ENCODE measurements around the gene SNORC. TPM values are rescaled to one million over a fixed set of nuclear protein-coding genes. Genes with fewer than 3 reads are reported as not detected.

The SNORC gene
- total and polyA plus RNA-seq, 10 of the 15 experiments (the other 5 are each of a cell fraction or from before 2014, with no cell fraction given): 0.04 to 0.74 (median 0.45) TPM; not detected in 4

DNA sequence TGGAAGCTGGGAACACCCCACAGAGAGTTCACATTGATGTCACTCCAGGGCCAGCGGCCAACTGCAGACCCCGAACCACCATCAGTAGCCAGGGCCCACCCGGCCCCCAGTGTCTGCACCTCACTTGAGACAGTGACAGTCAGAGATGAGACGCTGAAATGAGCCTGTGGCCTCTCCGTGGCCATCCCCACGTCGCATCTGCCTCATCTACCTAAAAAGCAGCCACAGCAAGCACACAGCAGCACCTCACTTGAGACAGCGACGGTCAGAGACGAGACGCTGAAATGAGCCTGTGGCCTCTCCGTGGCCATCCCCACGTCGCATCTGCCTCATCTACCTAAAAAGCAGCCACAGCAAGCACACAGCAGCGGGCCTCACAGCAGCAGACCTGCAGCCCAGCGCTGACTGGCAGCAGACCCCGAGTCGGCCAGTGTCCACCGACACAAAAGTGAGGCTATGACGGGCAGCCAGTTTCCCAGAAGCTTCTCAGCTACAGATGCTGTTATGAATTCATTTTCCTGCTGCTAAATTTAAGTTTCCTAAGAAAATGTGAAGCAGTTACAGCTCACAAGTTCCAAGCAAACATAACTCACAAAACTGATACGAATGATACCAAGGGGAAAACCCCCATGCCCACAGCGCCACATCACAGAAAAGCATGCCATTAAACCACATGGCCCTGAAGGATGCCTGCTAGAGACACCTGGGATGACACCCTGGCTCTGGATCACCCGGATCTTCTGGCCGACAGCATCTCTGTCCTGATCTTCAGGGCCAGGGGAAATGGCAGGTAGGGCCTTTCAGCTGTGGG is 27.7 kb downstream of the SNORC start:
- intact Hi-C loops (cut with micrococcal nuclease; ENCODE audit: unreplicated experiment) (no loop called here), in situ Hi-C loops (cut with MboI) (no loop called here)
- Histone ChIP-seq H3K36me3 (ENCODE audit: control insufficient read depth in 2 of 2, insufficient read depth in 2 of 2, low read length in 1 of 2) (no peaks in the 10 kb centered on the region), H3K4me1 (ENCODE audit: control insufficient read depth, insufficient read depth, low read length) (no peaks in the 10 kb centered on the region), H3K27ac (ENCODE audit: control insufficient read depth, insufficient read depth) (no peak overlapping the region), H3K4me2 (ENCODE audit: control insufficient read depth, insufficient read depth) (no peak overlapping the region), H3K9ac (ENCODE audit: control insufficient read depth, insufficient read depth, low read length) (no peak overlapping the region), H3K79me2 (ENCODE audit: control insufficient read depth, insufficient read depth, low read length) (no peaks in the 10 kb centered on the region), H4K20me1 (ENCODE audit: control insufficient read depth, insufficient read depth) (no peaks in the 10 kb centered on the region), H3K27me3 (replicated peaks in 1 of 2; ENCODE audit: control insufficient read depth in 2 of 2, insufficient read depth in 2 of 2, low read length in 1 of 2) (no peaks in the 10 kb centered on the region), H3K9me3 (replicated peaks; ENCODE audit: control insufficient read depth, insufficient read depth, low read length) (no peaks in the 10 kb centered on the region), H3K4me3 (no peak overlapping the region), H2AFZ (ENCODE audit: control insufficient read depth, low read depth, low read length) (no peak overlapping the region)
- ChIA-PET RAD21 (ENCODE audit: unreplicated experiment) (no interaction called here), CTCF (interaction anchor here (0.7 to 1.1 kb wide), 2 partner anchors 155 kb away, joined by 3 read pairs; no protein-coding TSS in a partner anchor), SMC1A (ENCODE audit: uncharacterized antibody, unreplicated experiment) (no interaction called here), POLR2A (no interaction called here)
- ATAC-seq: no peak
- WGBS (ENCODE audit: insufficient coverage, insufficient replicate concordance, low lambda C conversion rate, missing lambda C conversion rate): 55% methylated on average over 24 of the region's 24 CpGs
- TF ChIP-seq, protein P1, sequence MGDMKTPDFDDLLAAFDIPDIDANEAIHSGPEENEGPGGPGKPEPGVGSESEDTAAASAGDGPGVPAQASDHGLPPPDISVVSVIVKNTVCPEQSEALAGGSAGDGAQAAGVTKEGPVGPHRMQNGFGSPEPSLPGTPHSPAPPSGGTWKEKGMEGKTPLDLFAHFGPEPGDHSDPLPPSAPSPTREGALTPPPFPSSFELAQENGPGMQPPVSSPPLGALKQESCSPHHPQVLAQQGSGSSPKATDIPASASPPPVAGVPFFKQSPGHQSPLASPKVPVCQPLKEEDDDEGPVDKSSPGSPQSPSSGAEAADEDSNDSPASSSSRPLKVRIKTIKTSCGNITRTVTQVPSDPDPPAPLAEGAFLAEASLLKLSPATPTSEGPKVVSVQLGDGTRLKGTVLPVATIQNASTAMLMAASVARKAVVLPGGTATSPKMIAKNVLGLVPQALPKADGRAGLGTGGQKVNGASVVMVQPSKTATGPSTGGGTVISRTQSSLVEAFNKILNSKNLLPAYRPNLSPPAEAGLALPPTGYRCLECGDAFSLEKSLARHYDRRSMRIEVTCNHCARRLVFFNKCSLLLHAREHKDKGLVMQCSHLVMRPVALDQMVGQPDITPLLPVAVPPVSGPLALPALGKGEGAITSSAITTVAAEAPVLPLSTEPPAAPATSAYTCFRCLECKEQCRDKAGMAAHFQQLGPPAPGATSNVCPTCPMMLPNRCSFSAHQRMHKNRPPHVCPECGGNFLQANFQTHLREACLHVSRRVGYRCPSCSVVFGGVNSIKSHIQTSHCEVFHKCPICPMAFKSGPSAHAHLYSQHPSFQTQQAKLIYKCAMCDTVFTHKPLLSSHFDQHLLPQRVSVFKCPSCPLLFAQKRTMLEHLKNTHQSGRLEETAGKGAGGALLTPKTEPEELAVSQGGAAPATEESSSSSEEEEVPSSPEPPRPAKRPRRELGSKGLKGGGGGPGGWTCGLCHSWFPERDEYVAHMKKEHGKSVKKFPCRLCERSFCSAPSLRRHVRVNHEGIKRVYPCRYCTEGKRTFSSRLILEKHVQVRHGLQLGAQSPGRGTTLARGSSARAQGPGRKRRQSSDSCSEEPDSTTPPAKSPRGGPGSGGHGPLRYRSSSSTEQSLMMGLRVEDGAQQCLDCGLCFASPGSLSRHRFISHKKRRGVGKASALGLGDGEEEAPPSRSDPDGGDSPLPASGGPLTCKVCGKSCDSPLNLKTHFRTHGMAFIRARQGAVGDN (IDR thresholded peaks at IDR 0.05): no peak
- TF ChIP-seq EGR1 (IDR thresholded peaks at IDR 0.05; ENCODE audit: borderline replicate concordance in 1 of 2, low read depth in 2 of 2, low read length in 2 of 2) (no peak), SIN3A (IDR thresholded peaks at IDR 0.05; ENCODE audit: low read depth, low read length) (no peak), SREBF2 (IDR thresholded peaks at IDR 0.05; ENCODE audit: low read length) (no peak), POLR2AphosphoS5 (IDR thresholded peaks at IDR 0.05; ENCODE audit: low read length) (no peak), TCF12 (IDR thresholded peaks at IDR 0.05; ENCODE audit: low read depth, low read length) (no peak), HCFC1 (IDR thresholded peaks at IDR 0.05; ENCODE audit: low read length) (no peak)
- TF ChIP-seq, protein P2, sequence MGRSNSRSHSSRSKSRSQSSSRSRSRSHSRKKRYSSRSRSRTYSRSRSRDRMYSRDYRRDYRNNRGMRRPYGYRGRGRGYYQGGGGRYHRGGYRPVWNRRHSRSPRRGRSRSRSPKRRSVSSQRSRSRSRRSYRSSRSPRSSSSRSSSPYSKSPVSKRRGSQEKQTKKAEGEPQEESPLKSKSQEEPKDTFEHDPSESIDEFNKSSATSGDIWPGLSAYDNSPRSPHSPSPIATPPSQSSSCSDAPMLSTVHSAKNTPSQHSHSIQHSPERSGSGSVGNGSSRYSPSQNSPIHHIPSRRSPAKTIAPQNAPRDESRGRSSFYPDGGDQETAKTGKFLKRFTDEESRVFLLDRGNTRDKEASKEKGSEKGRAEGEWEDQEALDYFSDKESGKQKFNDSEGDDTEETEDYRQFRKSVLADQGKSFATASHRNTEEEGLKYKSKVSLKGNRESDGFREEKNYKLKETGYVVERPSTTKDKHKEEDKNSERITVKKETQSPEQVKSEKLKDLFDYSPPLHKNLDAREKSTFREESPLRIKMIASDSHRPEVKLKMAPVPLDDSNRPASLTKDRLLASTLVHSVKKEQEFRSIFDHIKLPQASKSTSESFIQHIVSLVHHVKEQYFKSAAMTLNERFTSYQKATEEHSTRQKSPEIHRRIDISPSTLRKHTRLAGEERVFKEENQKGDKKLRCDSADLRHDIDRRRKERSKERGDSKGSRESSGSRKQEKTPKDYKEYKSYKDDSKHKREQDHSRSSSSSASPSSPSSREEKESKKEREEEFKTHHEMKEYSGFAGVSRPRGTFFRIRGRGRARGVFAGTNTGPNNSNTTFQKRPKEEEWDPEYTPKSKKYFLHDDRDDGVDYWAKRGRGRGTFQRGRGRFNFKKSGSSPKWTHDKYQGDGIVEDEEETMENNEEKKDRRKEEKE (IDR thresholded peaks at IDR 0.05): no peak
- no TSS peak for BruUV-seq (replicated peaks)
- no peak for DNase-seq (ENCODE audit: low read depth, low spot score)
- no peak for FAIRE-seq

Measured in GM12878 (cell line).